Measurements from ENCODE around the gene INSIG2. TPM values are rescaled to one million over a fixed set of nuclear protein-coding genes. Genes with fewer than 3 reads are reported as not detected.

The INSIG2 gene
- polyA plus RNA-seq, 1 donor (not counting 4 experiments of a cell fraction or from before 2014, with no cell fraction given): 28.6 TPM

DNA sequence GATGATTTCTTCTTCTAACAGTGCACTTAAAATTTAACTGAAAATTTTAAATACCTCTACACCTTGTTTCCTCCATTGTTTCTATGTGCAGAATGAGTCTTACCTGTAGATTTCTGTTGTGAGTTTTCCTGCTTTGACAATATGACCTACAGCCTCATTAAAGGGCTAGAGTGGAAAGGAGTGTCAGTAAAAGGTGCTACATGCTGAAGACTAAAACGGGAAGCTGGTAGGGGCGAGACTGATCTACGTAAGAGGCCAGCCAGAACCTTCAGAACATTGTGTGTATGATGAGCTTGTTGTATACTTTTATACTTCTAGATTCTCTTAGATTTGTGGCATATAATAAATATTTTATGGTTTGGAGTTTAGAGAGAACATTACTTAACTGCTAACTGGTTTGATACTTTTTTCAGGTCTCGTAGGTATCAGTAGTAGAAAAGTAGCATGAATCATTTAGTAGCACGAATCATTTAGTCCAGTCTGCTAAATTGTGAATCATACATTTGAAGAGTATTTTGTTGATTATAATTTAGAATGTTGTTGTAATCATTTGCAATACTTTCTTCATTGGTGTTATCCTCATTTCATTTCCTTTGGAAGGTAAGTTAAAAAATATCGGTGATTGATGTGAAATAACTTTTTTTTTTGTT lies 14.3 kb downstream of the INSIG2 start:
- Histone ChIP-seq H3K27ac (ENCODE audit: control insufficient read depth, insufficient read depth, low read length) (peak overlapping the region; percentile 86), H3K4me2 (ENCODE audit: control insufficient read depth, extremely low read depth, insufficient read depth, low read depth, low read length) (peak overlapping the region; percentile 54), H2AFZ (ENCODE audit: control insufficient read depth, low read length) (peak overlapping the region; percentile 53), H3K4me3 (ENCODE audit: control insufficient read depth in 2 of 3, extremely low read depth in 1 of 3, insufficient read depth in 2 of 3, low read depth in 1 of 3, low read length in 3 of 3) (no peak overlapping the region), H3K27me3 (ENCODE audit: control insufficient read depth, extremely low read depth, insufficient read depth, low read length) (no peaks in the 10 kb centered on the region), H3K4me1 (ENCODE audit: control insufficient read depth, extremely low read depth, insufficient read depth, low read length) (peaks cover 19% of the 10 kb centered on the region), H3K79me2 (ENCODE audit: control insufficient read depth, insufficient read depth, low read length) (peaks cover 8% of the 10 kb centered on the region), H3K36me3 (ENCODE audit: control insufficient read depth in 2 of 2, extremely low read depth in 1 of 2, insufficient read depth in 2 of 2, low read length in 2 of 2) (peaks cover 12 to 15% of the 10 kb centered on the region in 2 experiments), H3K9me1 (ENCODE audit: control insufficient read depth, extremely low read depth, insufficient read depth, low read length) (no peaks in the 10 kb centered on the region), H3K9ac (ENCODE audit: control insufficient read depth, extremely low read depth, insufficient read depth, low read length) (peak overlapping the region; percentile 22), H3K9me3 (ENCODE audit: control insufficient read depth, low read depth, low read length) (no peaks in the 10 kb centered on the region), H4K20me1 (ENCODE audit: control insufficient read depth, extremely low read depth, insufficient read depth, low read length) (no peaks in the 10 kb centered on the region)
- FAIRE-seq (peak; percentile 41), DNase-seq (ENCODE audit: low read depth, low spot score) (no peak)
- TF ChIP-seq EZH2 (IDR thresholded peaks at IDR 0.05; ENCODE audit: low read length) (no peak), CTCF (optimal IDR thresholded peaks at IDR 0.05 in 1 of 3, IDR thresholded peaks at IDR 0.05 in 1 of 3, conservative IDR thresholded peaks at IDR 0.05 in 1 of 3; ENCODE audit: extremely low read depth in 1 of 3, insufficient read depth in 2 of 3, low read length in 3 of 3) (no peak)
- dilution Hi-C loops (cut with MboI; ENCODE audit: extremely low pct_ligation_motif_present, low sequenced_read_pairs): no loop called here

GRCh38 chr2:118103951-118104940 lies 16.0 kb downstream of the INSIG2 start:
- no peak for DNase-seq (ENCODE audit: low read depth, low spot score)
- H3K9me1 ChIP-seq (ENCODE audit: control insufficient read depth, extremely low read depth, insufficient read depth, low read length): no peaks in the 10 kb centered on the region
- peak overlapping the region; percentile 20 for H3K27ac ChIP-seq (ENCODE audit: control insufficient read depth, insufficient read depth, low read length)
- no peaks in the 10 kb centered on the region for H4K20me1 ChIP-seq (ENCODE audit: control insufficient read depth, extremely low read depth, insufficient read depth, low read length)
- no peak overlapping the region for H3K4me2 ChIP-seq (ENCODE audit: control insufficient read depth, extremely low read depth, insufficient read depth, low read depth, low read length)
- no peaks in the 10 kb centered on the region for H3K27me3 ChIP-seq (ENCODE audit: control insufficient read depth, extremely low read depth, insufficient read depth, low read length)
- dilution Hi-C loops (cut with MboI; ENCODE audit: extremely low pct_ligation_motif_present, low sequenced_read_pairs): no loop called here
- FAIRE-seq: no peak
- H3K36me3 ChIP-seq (ENCODE audit: control insufficient read depth in 2 of 2, extremely low read depth in 1 of 2, insufficient read depth in 2 of 2, low read length in 2 of 2): peaks cover 8 to 15% of the 10 kb centered on the region in 2 experiments
- no peak for TF ChIP-seq EZH2 (IDR thresholded peaks at IDR 0.05; ENCODE audit: low read length)
- TF ChIP-seq CTCF (optimal IDR thresholded peaks at IDR 0.05 in 1 of 3, IDR thresholded peaks at IDR 0.05 in 1 of 3, conservative IDR thresholded peaks at IDR 0.05 in 1 of 3; ENCODE audit: extremely low read depth in 1 of 3, insufficient read depth in 2 of 3, low read length in 3 of 3): no peak
- H3K4me3 ChIP-seq (ENCODE audit: control insufficient read depth in 2 of 3, extremely low read depth in 1 of 3, insufficient read depth in 2 of 3, low read depth in 1 of 3, low read length in 3 of 3): no peak overlapping the region
- no peaks in the 10 kb centered on the region for H3K9me3 ChIP-seq (ENCODE audit: control insufficient read depth, low read depth, low read length)
- H3K4me1 ChIP-seq (ENCODE audit: control insufficient read depth, extremely low read depth, insufficient read depth, low read length): peaks cover 19% of the 10 kb centered on the region
- H2AFZ ChIP-seq (ENCODE audit: control insufficient read depth, low read length): no peak overlapping the region
- H3K9ac ChIP-seq (ENCODE audit: control insufficient read depth, extremely low read depth, insufficient read depth, low read length): no peak overlapping the region
- peaks cover 1% of the 10 kb centered on the region for H3K79me2 ChIP-seq (ENCODE audit: control insufficient read depth, insufficient read depth, low read length)
